ENCODE measurements around the gene ZBTB39.
"Not testable (repeated sequence)": the region's sequence is repeated elsewhere in the genome, so short reads cannot be mapped to it uniquely, and the experiment has no call there.

The ZBTB39 gene

GRCh38 chr12:57005980-57006808, at the start of gene ZBTB39:
Gene ZBTB39, minus strand, starts transcription at chr12:57006546. Its CDS starts 1,629 bp downstream, at chr12:57004917.
- peak; percentile 14 for DNase-seq (ENCODE audit: low read depth)

- DNase-seq (ENCODE audit: low read depth): no peak
Measured at GRCh38 chr12:57055824-57056223, 49.5 kb upstream of the ZBTB39 start.

GRCh38 chr12:57053901-57054300, 47.6 kb upstream of the ZBTB39 start:
- DNase-seq (ENCODE audit: low read depth): not testable (repeated sequence)

- DNase-seq (ENCODE audit: low read depth): not testable (repeated sequence)
Measured at GRCh38 chr12:57053146-57053545, 46.8 kb upstream of the ZBTB39 start.

GRCh38 chr12:57051011-57051410, 44.7 kb upstream of the ZBTB39 start:
- no peak for DNase-seq (ENCODE audit: low read depth)

- no peak for DNase-seq (ENCODE audit: low read depth)
Measured at GRCh38 chr12:57049890-57050289, 43.5 kb upstream of the ZBTB39 start, which contains the start of gene MYO1A. Gene MYO1A, minus strand, starts transcription at chr12:57050129. Its CDS starts 1,806 bp downstream, at chr12:57048323.

- DNase-seq (ENCODE audit: low read depth): no peak
Measured at GRCh38 chr12:57049119-57049446, 42.7 kb upstream of the ZBTB39 start.

GRCh38 chr12:57048423-57049118, 42.2 kb upstream of the ZBTB39 start:
- DNase-seq (ENCODE audit: low read depth): no peak

- DNase-seq (ENCODE audit: low read depth): no peak
Measured at GRCh38 chr12:57047981-57048380, 41.6 kb upstream of the ZBTB39 start.

- DNase-seq (ENCODE audit: low read depth): no peak
Measured at GRCh38 chr12:57046947-57047890, 40.9 kb upstream of the ZBTB39 start.

GRCh38 chr12:57046086-57046791, 39.9 kb upstream of the ZBTB39 start:
- no peak for DNase-seq (ENCODE audit: low read depth)

- DNase-seq (ENCODE audit: low read depth): no peak
Measured at GRCh38 chr12:57044889-57045288, 38.5 kb upstream of the ZBTB39 start.

- DNase-seq (ENCODE audit: low read depth): no peak
Measured at GRCh38 chr12:57044468-57044867, 38.1 kb upstream of the ZBTB39 start.

- no peak for DNase-seq (ENCODE audit: low read depth)
Measured at GRCh38 chr12:57042695-57043094, 36.3 kb upstream of the ZBTB39 start.

GRCh38 chr12:57040750-57041149, 34.4 kb upstream of the ZBTB39 start:
- no peak for DNase-seq (ENCODE audit: low read depth)

- DNase-seq (ENCODE audit: low read depth): no peak
Measured at GRCh38 chr12:57040211-57040610, 33.9 kb upstream of the ZBTB39 start.

- DNase-seq (ENCODE audit: low read depth): no peak
Measured at GRCh38 chr12:57039016-57039798, 32.9 kb upstream of the ZBTB39 start.

- DNase-seq (ENCODE audit: low read depth): no peak
Measured at GRCh38 chr12:57037264-57037663, 30.9 kb upstream of the ZBTB39 start.

- DNase-seq (ENCODE audit: low read depth): no peak
Measured at GRCh38 chr12:57033431-57033830, 27.1 kb upstream of the ZBTB39 start.

- no peak for DNase-seq (ENCODE audit: low read depth)
Measured at GRCh38 chr12:57031789-57032188, 25.4 kb upstream of the ZBTB39 start.
